HEK293 (cell line): ENCODE data around the gene OST4.
A peak's percentile ranks its signal among the peaks of the same experiment; 100 is the strongest.

ENCODE experiments used
- CTCF ChIA-PET: fragments of 350-600 bp; formaldehyde crosslinking; extraction: SDS; loops from one replicate; lab custom pipeline; 2021; ENCODE audit warnings: antibody characterized with exemption; lab: Yijun Ruan, JAX
- POLR2A ChIA-PET: fragments of 300-600 bp; formaldehyde crosslinking; extraction: SDS; loops from one replicate; lab custom pipeline; 2020; ENCODE audit warnings: antibody characterized with exemption, inconsistent platforms; lab: Yijun Ruan, JAX
- H3K27ac ChIP-seq: fragments of 200-500 bp; sonication (Bioruptor generic); 2 replicates; pipeline ENCODE4 v1.5.1; 2014; ENCODE audit warnings: low read depth, low read length, control low read depth, inconsistent platforms; ENCODE audit errors: extremely low read depth
- H3K36me3 ChIP-seq, 2 experiments: fragments of 200-500 bp in 1 of 2; sonication (Bioruptor generic) in 1 of 2; 1 replicate in 1 of 2; 2 replicates in 1 of 2; pipeline ENCODE4 v1.5.1; 2014 to 2017; ENCODE audit warnings: inconsistent platforms in 2 of 2, low read length in 2 of 2; ENCODE audit not compliant: control insufficient read depth in 2 of 2, insufficient read depth in 1 of 2
- H3K4me1 ChIP-seq: fragments of 200-500 bp; sonication (Bioruptor generic); 2 replicates; pipeline ENCODE4 v1.5.1; 2014; ENCODE audit warnings: mild to moderate bottlenecking, low read length, inconsistent platforms; ENCODE audit not compliant: control insufficient read depth, insufficient read depth
- H3K4me3 ChIP-seq: 2 replicates; pipeline ENCODE4 v1.5.1; 2011; ENCODE audit warnings: low read depth, mild to moderate bottlenecking, control low read depth, low read length, moderate library complexity
- H3K9me3 ChIP-seq: fragments of 200-500 bp; sonication (Bioruptor generic); 2 replicates; pipeline ENCODE4 v1.5.1; 2014; ENCODE audit warnings: low read depth, low read length, inconsistent platforms; ENCODE audit not compliant: control insufficient read depth, insufficient read depth
- PRDM10 ChIP-seq: fragments of 450-650 bp; formaldehyde crosslinking; IDR thresholded peaks from 2 replicates; pipeline ENCODE4 v1.5.1; 2016; ENCODE audit warnings: missing biosample characterization, missing genetic modification characterization
- RBAK ChIP-seq: fragments of 450-650 bp; formaldehyde crosslinking; IDR thresholded peaks from 2 replicates; pipeline ENCODE4 v1.5.1; 2016; ENCODE audit warnings: missing biosample characterization, missing genetic modification characterization
- SP2 ChIP-seq: fragments of 450-650 bp; formaldehyde crosslinking; IDR thresholded peaks from 2 replicates; pipeline ENCODE4 v1.5.1; 2016; ENCODE audit warnings: missing biosample characterization, missing genetic modification characterization
- YY2 ChIP-seq: fragments of 450-650 bp; formaldehyde crosslinking; IDR thresholded peaks from 2 replicates; pipeline ENCODE4 v1.5.1; 2016; ENCODE audit warnings: missing biosample characterization, missing genetic modification characterization
- ZBTB1 ChIP-seq: fragments of 450-650 bp; formaldehyde crosslinking; IDR thresholded peaks from 2 replicates; pipeline ENCODE4 v1.5.1; 2016; ENCODE audit warnings: missing biosample characterization, missing genetic modification characterization
- ZBTB10 ChIP-seq: fragments of 450-650 bp; formaldehyde crosslinking; IDR thresholded peaks from 2 replicates; pipeline ENCODE4 v1.5.1; 2016; ENCODE audit warnings: missing biosample characterization, missing genetic modification characterization
- ZBTB17 ChIP-seq: fragments of 450-650 bp; formaldehyde crosslinking; IDR thresholded peaks from 2 replicates; pipeline ENCODE4 v1.5.1; 2016; ENCODE audit warnings: missing biosample characterization, missing genetic modification characterization
- ZEB2 ChIP-seq: fragments of 450-650 bp; formaldehyde crosslinking; IDR thresholded peaks from 2 replicates; pipeline ENCODE4 v1.5.1; 2016; ENCODE audit warnings: missing biosample characterization, missing genetic modification characterization
- ZNF202 ChIP-seq: fragments of 450-650 bp; formaldehyde crosslinking; IDR thresholded peaks from 2 replicates; pipeline ENCODE4 v1.5.1; 2016; ENCODE audit warnings: missing biosample characterization, missing genetic modification characterization, borderline replicate concordance
- ZNF26 ChIP-seq: fragments of 450-650 bp; formaldehyde crosslinking; IDR thresholded peaks from 2 replicates; pipeline ENCODE4 v1.5.1; 2016; ENCODE audit warnings: missing biosample characterization, missing genetic modification characterization
- ZNF311 ChIP-seq: fragments of 450-650 bp; formaldehyde crosslinking; IDR thresholded peaks from 2 replicates; pipeline ENCODE4 v1.5.1; 2017; ENCODE audit warnings: missing biosample characterization, missing genetic modification characterization, borderline replicate concordance
- ZNF335 ChIP-seq: fragments of 450-650 bp; formaldehyde crosslinking; conservative IDR thresholded peaks from 2 replicates; pipeline ENCODE4 v1.5.1; 2016; ENCODE audit warnings: missing biosample characterization, missing genetic modification characterization
- ZNF341 ChIP-seq: fragments of 450-650 bp; formaldehyde crosslinking; IDR thresholded peaks from 2 replicates; pipeline ENCODE4; 2016; ENCODE audit warnings: low read depth, missing biosample characterization, missing genetic modification characterization
- ZNF433 ChIP-seq: fragments of 450-650 bp; formaldehyde crosslinking; IDR thresholded peaks from 2 replicates; pipeline ENCODE4 v1.5.1; 2016; ENCODE audit warnings: missing biosample characterization, missing genetic modification characterization, low read depth
- ZNF560 ChIP-seq: fragments of 450-650 bp; formaldehyde crosslinking; IDR thresholded peaks from 2 replicates; pipeline ENCODE4 v1.5.1; 2017; ENCODE audit warnings: missing biosample characterization, missing genetic modification characterization, borderline replicate concordance
- ZNF626 ChIP-seq: fragments of 450-650 bp; sonication (Bioruptor Pico); formaldehyde crosslinking; IDR thresholded peaks from 2 replicates; pipeline ENCODE4 v1.5.1; 2018; ENCODE audit warnings: missing biosample characterization, missing genetic modification characterization, inconsistent platforms
- ZNF777 ChIP-seq: fragments of 450-650 bp; formaldehyde crosslinking; IDR thresholded peaks from 2 replicates; pipeline ENCODE4 v1.5.1; 2017; ENCODE audit warnings: missing biosample characterization, missing genetic modification characterization, borderline replicate concordance
- ZSCAN23 ChIP-seq: fragments of 450-650 bp; formaldehyde crosslinking; IDR thresholded peaks from 2 replicates; pipeline ENCODE4 v1.5.1; 2016; ENCODE audit warnings: missing biosample characterization, missing genetic modification characterization

OST4 gene

GRCh38 chr2:27118525-27119329 lies 47.3 kb upstream of the OST4 start, which contains the start of gene CGREF1 (continued):
- TF ChIP-seq ZNF777 (tag by site-specific recombination) (peak; percentile 49; the same call in 1 of the 2 replicates), ZNF335 (tag by site-specific recombination) (no peak; the same call in 1 of the 2 replicates), ZNF341 (0 out of 2 replicates have a peak, but pooled peaks have one; percentile 3), ZNF626 (tag by site-specific recombination) (no peak), ZBTB10 (tag by site-specific recombination) (no peak), ZNF202 (tag by site-specific recombination) (no peak), RBAK (no peak), ZBTB1 (tag by site-specific recombination) (no peak), SP2 (tag by site-specific recombination) (no peak), ZNF26 (tag by site-specific recombination) (no peak), PRDM10 (no peak), YY2 (no peak), ZNF560 (tag by site-specific recombination) (no peak), ZNF311 (tag by site-specific recombination) (no peak)
- TF ChIP-seq, all 188 proteins: peak for 15

GRCh38 chr2:27117995-27118524 lies 46.6 kb upstream of the OST4 start:
- Histone ChIP-seq H3K4me3 (peak overlapping the region; percentile 34; the same call in 1 of the 2 replicates), H3K4me1 (no peaks in the 10 kb centered on the region)
- TF ChIP-seq ZNF433 (no peak), ZNF335 (tag by site-specific recombination) (peak; percentile 32; the same call in 1 of the 2 replicates), ZEB2 (tag by site-specific recombination) (0 out of 2 replicates have a peak, but pooled peaks have one; percentile 17), ZSCAN23 (no peak), ZBTB17 (0 out of 2 replicates have a peak, but pooled peaks have one; percentile 17)
- TF ChIP-seq, all 188 proteins: peak for 3
- H3K27ac ChIP-seq: peak overlapping the region; percentile 67; the same call in 1 of the 2 replicates
- H3K9me3 ChIP-seq: no peaks in the 10 kb centered on the region
- POLR2A ChIA-PET: no interaction called here
- CTCF ChIA-PET: interaction anchor here (0.8 kb wide), 1 partner anchor 73 kb away, joined by 3 read pairs; no protein-coding TSS in a partner anchor
- no peaks in the 10 kb centered on the region for H3K36me3 ChIP-seq
